H7 (cell line): ENCODE results near the gene KSR2. TPM values are rescaled to one million over a fixed set of nuclear protein-coding genes. Genes with fewer than 3 reads are reported as not detected.

Experiments
- DNase-seq: peaks from one replicate; pipeline ENCODE4 v3.0.0; 2012
- H3K27me3 ChIP-seq: 2 replicates; pipeline ENCODE4 v1.6.0; 2011; ENCODE audit warnings: mild to moderate bottlenecking, low read length; ENCODE audit not compliant: control insufficient read depth, insufficient read depth
- H3K36me3 ChIP-seq: replicated peaks from 2 replicates; pipeline ENCODE4 v1.5.1; 2011; ENCODE audit warnings: low read length; ENCODE audit not compliant: control insufficient read depth, insufficient read depth
- H3K4me3 ChIP-seq: 2 replicates; pipeline ENCODE4 v1.5.1; 2011; ENCODE audit warnings: low read depth, mild to moderate bottlenecking, control low read depth, low read length, moderate library complexity; ENCODE audit not compliant: insufficient read depth
- total RNA-seq: library from RNA; depleted of rRNA; stranded (reverse); fragments of >200 nt; shearing (Covaris generic); gene quantifications from 2 replicates; pipeline ENCODE4 v1.2.3, GENCODE V29; 2014

The KSR2 gene
- total RNA-seq, 1 experiment from 2014 or later = 0.10 TPM

GRCh38 chr12:117439531-117440001 lies 529.2 kb downstream of the KSR2 start:
- Histone ChIP-seq H3K4me3 (no peak overlapping the region), H3K36me3 (no peaks in the 10 kb centered on the region), H3K27me3 (no peaks in the 10 kb centered on the region)
- DNase-seq = peak; percentile 72

DNA sequence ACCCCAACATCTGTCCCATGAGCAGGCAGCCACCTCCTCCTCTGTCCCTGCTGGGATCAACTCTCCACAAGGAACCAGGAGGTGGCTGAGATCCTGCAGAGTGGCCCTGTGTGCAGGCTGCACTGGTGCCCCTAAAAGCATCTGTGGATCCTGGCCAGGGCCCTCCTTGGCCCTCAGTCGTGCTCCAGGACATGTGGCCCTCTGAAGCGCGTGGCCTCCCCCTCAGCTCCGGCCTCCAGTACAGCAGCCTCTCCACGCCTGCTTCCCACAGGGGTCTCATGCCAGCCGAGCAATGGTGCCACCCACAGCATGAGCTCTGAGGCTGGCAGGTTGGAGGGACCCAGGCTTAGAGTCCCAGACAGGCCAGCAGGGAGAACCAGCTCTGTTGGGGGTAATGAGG lies 530.0 kb downstream of the KSR2 start:
- Histone ChIP-seq H3K36me3 (no peaks in the 10 kb centered on the region), H3K4me3 (no peak overlapping the region), H3K27me3 (no peaks in the 10 kb centered on the region)
- no peak for DNase-seq

GRCh38 chr12:117437516-117438255 lies 531.1 kb downstream of the KSR2 start:
- DNase-seq = no peak
- Histone ChIP-seq H3K36me3 (no peaks in the 10 kb centered on the region), H3K4me3 (no peak overlapping the region), H3K27me3 (no peaks in the 10 kb centered on the region)

DNA sequence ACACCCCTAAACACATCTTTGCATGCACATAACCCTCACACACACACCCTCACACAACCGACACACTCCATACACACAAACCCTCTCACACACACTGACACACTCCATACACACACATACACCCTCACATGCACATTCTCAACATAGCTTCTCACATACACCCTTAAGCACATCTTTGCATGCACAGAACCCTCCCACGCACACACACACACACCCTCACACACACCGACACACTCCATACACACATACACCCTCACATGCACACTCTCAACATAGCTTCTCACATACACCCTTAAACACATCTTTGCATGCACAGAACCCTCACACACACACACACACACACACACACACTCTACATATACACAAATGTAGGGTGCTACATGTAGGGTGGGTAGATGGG lies 534.9 kb downstream of the KSR2 start:
- no peak for DNase-seq
- H3K36me3 ChIP-seq = no peaks in the 10 kb centered on the region
- H3K27me3 ChIP-seq = no peaks in the 10 kb centered on the region
- H3K4me3 ChIP-seq = no peak overlapping the region

- H3K36me3 ChIP-seq = no peaks in the 10 kb centered on the region
- H3K27me3 ChIP-seq = no peaks in the 10 kb centered on the region
- H3K4me3 ChIP-seq = no peak overlapping the region
- DNase-seq = no peak
Observed at GRCh38 chr12:117430246-117430645, 538.5 kb downstream of the KSR2 start.

- Histone ChIP-seq H3K36me3 (no peaks in the 10 kb centered on the region), H3K27me3 (no peaks in the 10 kb centered on the region), H3K4me3 (no peak overlapping the region)
- no peak for DNase-seq
Observed at GRCh38 chr12:117427211-117427610, 541.6 kb downstream of the KSR2 start.

DNA sequence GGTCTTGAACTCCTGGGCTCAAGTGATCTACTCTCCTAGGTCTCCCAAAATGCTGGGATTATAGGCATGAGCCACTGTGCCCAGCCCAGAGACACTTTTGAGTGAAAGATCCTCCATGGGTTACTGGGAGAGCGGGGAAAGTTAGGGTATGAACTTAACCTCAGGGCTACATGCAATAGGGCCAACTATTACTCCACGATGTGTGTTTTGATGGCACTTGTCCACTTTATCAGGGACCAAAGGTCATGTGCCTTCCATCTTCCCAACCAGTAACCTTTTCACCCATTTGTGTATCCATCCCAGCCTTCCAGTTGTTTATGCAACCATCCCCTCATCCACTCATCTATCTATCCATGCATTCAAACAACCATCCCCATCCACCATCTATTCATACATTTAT lies 546.8 kb downstream of the KSR2 start:
- no peaks in the 10 kb centered on the region for H3K27me3 ChIP-seq
- H3K4me3 ChIP-seq = no peak overlapping the region
- H3K36me3 ChIP-seq = no peaks in the 10 kb centered on the region
- no peak for DNase-seq

- Histone ChIP-seq H3K36me3 (no peaks in the 10 kb centered on the region), H3K27me3 (no peaks in the 10 kb centered on the region), H3K4me3 (no peak overlapping the region)
- DNase-seq = no peak
Observed at GRCh38 chr12:117421068-117421752, 547.6 kb downstream of the KSR2 start.

GRCh38 chr12:117417004-117417403 lies 551.8 kb downstream of the KSR2 start:
- no peaks in the 10 kb centered on the region for H3K27me3 ChIP-seq
- H3K4me3 ChIP-seq = no peak overlapping the region
- H3K36me3 ChIP-seq = no peaks in the 10 kb centered on the region
- DNase-seq = no peak

DNA sequence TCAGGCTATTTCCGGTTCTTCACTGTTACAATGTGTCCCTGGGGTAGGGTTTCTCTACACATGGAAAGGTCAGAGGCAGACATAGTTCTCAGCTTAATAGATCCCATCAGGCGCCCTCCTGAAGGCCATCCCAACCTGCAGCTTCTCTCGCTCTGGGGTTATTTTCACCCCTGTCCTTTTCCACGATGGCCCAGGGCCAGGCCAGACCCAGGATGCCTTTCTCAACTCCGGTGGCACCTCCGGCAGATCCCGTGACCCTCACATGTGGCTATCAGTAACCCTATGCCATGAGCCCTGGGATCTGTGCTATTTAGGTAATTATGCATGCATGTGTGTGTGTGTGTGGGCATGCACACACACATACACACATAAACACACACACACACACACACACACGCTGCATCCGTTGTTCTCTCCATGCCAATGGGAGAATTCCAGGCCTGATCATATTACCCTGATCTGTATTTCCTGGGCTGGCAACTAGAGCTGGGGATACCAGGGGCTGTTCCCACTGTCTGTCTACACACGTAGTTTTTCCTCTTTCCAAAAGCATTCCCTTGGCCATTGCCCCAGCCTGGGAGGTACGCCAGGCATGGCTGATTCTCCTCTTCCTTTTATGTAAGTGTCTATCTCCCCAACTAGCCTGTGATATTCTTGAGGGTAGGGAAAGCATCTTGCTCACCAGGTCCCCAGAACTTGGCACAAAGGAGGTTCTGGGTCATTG lies 556.2 kb downstream of the KSR2 start:
- Histone ChIP-seq H3K27me3 (no peaks in the 10 kb centered on the region), H3K36me3 (no peaks in the 10 kb centered on the region), H3K4me3 (no peak overlapping the region)
- no peak for DNase-seq

DNA sequence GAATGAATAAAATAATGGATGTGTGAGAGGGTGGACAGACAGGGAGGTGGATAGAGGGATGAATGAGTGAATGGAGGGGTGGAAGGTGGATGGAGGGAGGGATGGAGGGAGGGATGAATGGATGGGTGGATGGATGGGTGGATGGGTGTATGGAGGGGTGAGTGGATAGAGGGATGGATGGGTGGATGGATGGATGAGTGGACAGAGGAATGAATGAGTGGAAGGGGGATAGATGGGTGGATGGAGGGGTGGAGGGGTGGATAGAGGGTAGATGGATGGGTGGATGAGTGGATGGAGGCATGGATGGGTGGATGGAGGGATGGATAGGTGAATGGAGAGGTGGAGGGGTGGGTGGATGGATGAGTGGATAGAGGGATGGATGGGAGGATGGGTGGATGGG lies 559.5 kb downstream of the KSR2 start:
- no peaks in the 10 kb centered on the region; the same call in 1 of the 2 replicates for H3K27me3 ChIP-seq
- no peaks in the 10 kb centered on the region for H3K36me3 ChIP-seq
- H3K4me3 ChIP-seq = no peak overlapping the region
- no peak for DNase-seq

- H3K27me3 ChIP-seq = no peaks in the 10 kb centered on the region; the same call in 1 of the 2 replicates
- DNase-seq = peak; percentile 71
Observed at GRCh38 chr12:117408161-117408791, 560.5 kb downstream of the KSR2 start.

DNA sequence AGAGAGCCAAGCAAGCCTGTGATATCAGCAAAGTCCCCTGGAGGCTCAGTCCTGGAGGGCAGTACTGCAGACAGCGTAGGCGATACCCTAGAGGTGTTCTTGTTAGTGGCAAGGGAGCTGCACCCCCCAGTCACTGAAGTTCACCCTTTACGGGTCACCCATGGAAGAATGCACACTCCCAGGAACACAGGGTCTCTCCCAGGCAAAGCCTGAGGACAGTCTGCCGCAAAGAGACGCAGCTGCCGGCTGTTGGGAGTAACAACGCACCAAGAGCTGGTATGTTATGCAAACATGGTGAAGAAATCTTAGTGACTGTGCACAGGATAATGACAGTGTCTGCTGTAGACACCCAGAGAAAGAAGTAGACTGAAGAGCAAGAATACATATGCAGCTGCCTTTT lies 563.9 kb downstream of the KSR2 start:
- Histone ChIP-seq H3K27me3 (no peaks in the 10 kb centered on the region; the same call in 1 of the 2 replicates), H3K4me3 (no peak overlapping the region), H3K36me3 (no peaks in the 10 kb centered on the region)
- DNase-seq = no peak

More at GRCh38 chr12:117408161-117408791, 560.5 kb downstream of the KSR2 start:
- H3K36me3 ChIP-seq = no peaks in the 10 kb centered on the region
- H3K4me3 ChIP-seq = no peak overlapping the region

- Histone ChIP-seq H3K4me3 (no peak overlapping the region), H3K27me3 (no peaks in the 10 kb centered on the region; the same call in 1 of the 2 replicates), H3K36me3 (no peaks in the 10 kb centered on the region)
- DNase-seq = no peak
Observed at GRCh38 chr12:117404203-117404853, 564.5 kb downstream of the KSR2 start.
